ENCODE results near the gene ALDH3B1.

DNA sequence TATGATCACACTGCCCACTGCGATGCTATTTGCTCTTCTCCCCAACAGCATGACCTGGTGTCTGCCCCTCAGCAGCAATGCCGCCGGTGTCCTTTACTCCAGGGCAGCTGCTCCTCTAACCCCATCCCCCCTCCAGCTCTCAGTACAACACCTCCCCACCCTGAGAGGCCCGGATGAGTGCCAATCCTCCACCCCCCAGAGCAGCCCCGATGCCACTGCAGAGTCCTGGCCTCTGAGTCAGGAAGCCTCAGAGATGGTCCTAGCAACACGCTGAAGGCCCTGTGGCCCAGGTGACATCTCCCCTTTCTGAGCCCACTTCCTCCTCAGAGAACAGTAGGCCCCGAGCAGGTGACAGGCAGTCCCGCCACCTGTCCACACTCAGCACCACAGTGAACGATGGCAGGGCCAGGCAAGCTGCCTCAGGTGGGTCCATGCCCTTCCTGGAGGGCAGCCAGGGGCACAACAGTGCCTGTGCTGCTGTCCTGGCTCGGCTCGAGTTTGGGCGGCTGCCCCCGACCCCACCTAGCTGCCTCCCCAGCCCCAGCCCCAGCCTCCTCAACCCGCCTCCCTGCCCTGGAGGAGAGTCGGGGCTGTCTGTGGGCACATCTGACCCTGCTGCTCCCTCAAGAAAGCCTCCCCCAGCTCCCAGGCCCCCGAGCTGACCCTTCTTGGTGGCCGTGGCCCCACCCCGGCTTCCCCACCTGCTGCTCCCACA lies 16.4 kb downstream of the ALDH3B1 start:
- TF ChIP-seq CTCF (IDR thresholded peaks at IDR 0.05) (no peak), POLR2A (IDR thresholded peaks at IDR 0.05) (no peak)

All from body of pancreas (tissue), 4 donors.